ENCODE results near the gene KCNC3. TPM values are rescaled to one million over a fixed set of nuclear protein-coding genes. Genes with fewer than 3 reads are reported as not detected.

Gene KCNC3
- total RNA-seq, 1 donor from 2014 or later, result 9.3 TPM

DNA sequence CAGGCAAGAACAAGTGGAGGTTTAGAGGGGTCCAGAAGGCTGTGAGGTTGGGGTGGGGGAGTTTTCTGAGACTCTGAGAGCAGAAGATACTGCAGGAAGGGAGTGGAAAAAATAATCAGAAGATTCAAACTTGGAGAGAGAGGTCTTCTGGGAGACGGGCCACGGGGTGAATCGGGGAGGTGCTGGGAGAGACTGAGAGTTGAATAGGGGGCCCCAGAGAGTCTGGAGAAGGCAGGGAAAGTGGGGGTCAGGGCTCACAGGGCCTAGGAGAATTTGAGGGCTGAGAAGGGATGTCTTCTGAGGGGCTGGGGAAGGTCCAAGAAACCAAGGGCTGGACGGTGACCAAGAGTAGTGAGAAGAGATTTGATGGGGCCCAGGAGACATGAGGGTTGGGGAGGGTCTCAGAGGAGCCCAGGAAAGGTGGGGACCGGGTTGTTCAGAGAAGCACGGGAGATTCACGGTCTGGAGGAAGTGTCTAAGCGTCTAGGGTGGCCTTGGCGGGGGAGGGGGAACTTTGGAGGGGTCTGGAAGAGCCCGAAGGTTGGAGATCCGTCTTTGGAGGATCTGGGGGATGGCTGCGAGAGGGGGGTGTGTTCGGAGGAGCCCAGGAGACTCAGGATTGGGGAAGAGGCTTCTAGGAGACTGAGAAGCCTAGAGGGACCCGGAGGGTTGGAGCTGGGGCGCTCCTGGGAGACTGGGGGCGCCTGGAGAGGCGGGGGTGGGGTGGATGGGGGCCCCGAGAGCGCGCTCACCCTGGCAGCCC lies 1.5 kb downstream of the KCNC3 start:
- Mint-ChIP-seq H3K9me3 (ENCODE audit: low read depth) (no peaks in the 10 kb centered on the region), H3K27me3 (ENCODE audit: low read depth) (peaks cover 20% of the 10 kb centered on the region), H3K4me1 (ENCODE audit: low read depth) (peaks cover 47% of the 10 kb centered on the region), H3K4me3 (ENCODE audit: unreplicated experiment) (peak overlapping the region; percentile 46), H3K27ac (ENCODE audit: unreplicated experiment) (peak overlapping the region; percentile 41), H3K36me3 (ENCODE audit: low read depth) (peaks cover 6% of the 10 kb centered on the region)
- TF ChIP-seq, protein P1, sequence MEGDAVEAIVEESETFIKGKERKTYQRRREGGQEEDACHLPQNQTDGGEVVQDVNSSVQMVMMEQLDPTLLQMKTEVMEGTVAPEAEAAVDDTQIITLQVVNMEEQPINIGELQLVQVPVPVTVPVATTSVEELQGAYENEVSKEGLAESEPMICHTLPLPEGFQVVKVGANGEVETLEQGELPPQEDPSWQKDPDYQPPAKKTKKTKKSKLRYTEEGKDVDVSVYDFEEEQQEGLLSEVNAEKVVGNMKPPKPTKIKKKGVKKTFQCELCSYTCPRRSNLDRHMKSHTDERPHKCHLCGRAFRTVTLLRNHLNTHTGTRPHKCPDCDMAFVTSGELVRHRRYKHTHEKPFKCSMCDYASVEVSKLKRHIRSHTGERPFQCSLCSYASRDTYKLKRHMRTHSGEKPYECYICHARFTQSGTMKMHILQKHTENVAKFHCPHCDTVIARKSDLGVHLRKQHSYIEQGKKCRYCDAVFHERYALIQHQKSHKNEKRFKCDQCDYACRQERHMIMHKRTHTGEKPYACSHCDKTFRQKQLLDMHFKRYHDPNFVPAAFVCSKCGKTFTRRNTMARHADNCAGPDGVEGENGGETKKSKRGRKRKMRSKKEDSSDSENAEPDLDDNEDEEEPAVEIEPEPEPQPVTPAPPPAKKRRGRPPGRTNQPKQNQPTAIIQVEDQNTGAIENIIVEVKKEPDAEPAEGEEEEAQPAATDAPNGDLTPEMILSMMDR (IDR thresholded peaks at IDR 0.05), result no peak
- DNase-seq (ENCODE audit: low spot score), result no peak

DNA sequence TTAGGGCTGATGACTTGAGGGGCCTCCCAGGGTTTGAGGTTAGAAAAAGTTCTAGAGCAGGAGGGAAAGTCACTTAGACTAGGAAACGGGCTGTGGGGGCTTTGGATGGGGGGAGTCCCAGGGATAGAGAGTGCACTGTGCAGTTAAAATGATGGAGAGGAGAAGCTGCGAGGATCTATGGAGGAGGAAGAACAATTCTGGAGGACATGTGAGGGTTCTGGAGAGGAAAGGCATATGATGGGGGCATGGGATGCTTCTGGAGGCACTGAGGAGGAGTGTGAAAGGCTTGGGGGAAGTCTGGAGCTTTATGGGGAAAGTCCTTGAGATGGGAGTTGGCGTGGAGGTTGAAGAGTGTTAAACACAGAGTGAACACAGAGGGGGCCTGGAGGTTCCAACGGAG lies 2.2 kb downstream of the KCNC3 start:
- TF ChIP-seq, protein P1 (IDR thresholded peaks at IDR 0.05), result no peak
- Mint-ChIP-seq H3K4me3 (ENCODE audit: unreplicated experiment) (peak overlapping the region; percentile 46), H3K36me3 (ENCODE audit: low read depth) (peaks cover 10% of the 10 kb centered on the region), H3K27ac (ENCODE audit: unreplicated experiment) (no peak overlapping the region), H3K4me1 (ENCODE audit: low read depth) (peaks cover 41% of the 10 kb centered on the region), H3K9me3 (ENCODE audit: low read depth) (no peaks in the 10 kb centered on the region), H3K27me3 (ENCODE audit: low read depth) (peaks cover 18% of the 10 kb centered on the region)
- no peak for DNase-seq (ENCODE audit: low spot score)

DNA sequence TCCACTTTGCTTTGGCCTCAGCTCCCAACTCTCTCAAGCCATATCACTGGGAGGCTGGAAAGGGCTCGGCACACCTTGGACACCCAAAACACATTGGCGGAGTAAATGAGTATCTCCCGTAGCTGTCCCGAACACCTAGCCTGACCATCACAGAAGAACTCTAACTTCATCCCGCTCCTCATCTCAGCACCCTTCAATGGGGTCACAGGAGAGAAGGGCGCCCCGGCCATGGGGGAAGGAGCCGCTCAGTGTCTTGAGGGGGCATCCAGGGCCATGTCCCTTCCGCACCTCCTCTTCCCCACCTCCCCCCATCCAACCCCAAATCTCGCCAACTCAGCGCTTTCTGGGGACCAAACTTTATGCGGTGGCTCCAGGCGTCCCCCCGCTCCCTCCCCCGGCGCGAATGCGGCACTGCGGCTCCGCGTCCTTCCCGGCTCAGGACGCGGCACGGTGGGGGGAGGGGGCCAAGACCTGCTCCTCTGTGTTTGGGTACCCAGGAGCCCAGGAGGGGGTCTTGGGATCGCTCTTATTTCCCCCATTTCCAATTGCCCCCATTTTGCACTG lies 3.0 kb downstream of the KCNC3 start:
- H3K9me3 Mint-ChIP-seq (ENCODE audit: low read depth), result no peaks in the 10 kb centered on the region
- peak overlapping the region; percentile 45 for H3K4me3 Mint-ChIP-seq (ENCODE audit: unreplicated experiment)
- H3K36me3 Mint-ChIP-seq (ENCODE audit: low read depth), result peaks cover 10% of the 10 kb centered on the region
- no peak for DNase-seq (ENCODE audit: low spot score)
- peaks cover 13% of the 10 kb centered on the region for H3K27me3 Mint-ChIP-seq (ENCODE audit: low read depth)
- TF ChIP-seq, protein P1 (IDR thresholded peaks at IDR 0.05), result no peak
- no peak overlapping the region for H3K27ac Mint-ChIP-seq (ENCODE audit: unreplicated experiment)
- H3K4me1 Mint-ChIP-seq (ENCODE audit: low read depth), result peaks cover 32% of the 10 kb centered on the region

DNA sequence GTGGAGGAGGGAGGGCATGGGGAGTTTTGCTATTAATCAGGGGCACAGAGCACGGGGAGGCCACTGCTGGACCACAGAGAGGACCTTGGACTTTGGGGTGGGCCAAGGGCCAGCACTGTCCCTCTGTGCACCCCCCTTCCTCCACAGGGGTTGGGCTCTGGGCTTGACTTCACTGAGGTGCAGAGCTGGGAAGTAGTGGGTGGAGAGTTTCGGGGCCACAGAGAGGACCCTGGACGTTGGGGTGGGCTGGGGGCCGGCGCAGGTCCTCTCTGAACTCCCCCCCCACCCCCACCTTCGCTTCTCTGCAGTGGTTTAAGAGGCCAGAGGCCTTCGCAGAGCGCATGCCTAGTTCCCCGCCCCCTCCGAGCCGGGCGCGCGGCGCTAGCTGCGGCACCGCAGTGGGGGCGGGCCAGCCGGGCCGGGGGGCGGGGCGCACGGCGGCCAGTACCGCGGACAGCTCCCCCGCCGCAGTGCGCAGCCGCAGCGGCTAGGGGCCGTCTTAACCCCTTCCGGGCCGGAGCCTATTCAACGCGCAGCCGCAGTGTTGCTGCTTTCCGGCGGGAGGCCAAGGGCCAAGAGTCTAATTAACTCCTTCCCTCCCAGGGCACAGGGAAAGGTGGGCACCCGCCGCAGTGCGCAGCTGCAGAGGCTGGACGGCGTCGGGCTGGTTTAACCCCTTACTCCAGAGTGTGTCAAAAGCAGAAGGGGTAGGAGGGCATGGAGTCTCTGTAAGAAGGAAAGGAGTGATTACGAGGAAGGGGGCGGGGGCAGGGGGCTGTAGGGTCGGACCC lies 3.7 kb downstream of the KCNC3 start:
- H3K4me1 Mint-ChIP-seq (ENCODE audit: low read depth), result peaks cover 27% of the 10 kb centered on the region
- DNase-seq (ENCODE audit: low spot score), result no peak
- no peaks in the 10 kb centered on the region for H3K9me3 Mint-ChIP-seq (ENCODE audit: low read depth)
- H3K4me3 Mint-ChIP-seq (ENCODE audit: unreplicated experiment), result peak overlapping the region; percentile 45
- H3K27ac Mint-ChIP-seq (ENCODE audit: unreplicated experiment), result no peak overlapping the region
- TF ChIP-seq, protein P1 (IDR thresholded peaks at IDR 0.05), result no peak
- H3K27me3 Mint-ChIP-seq (ENCODE audit: low read depth), result peaks cover 13% of the 10 kb centered on the region
- peaks cover 10% of the 10 kb centered on the region for H3K36me3 Mint-ChIP-seq (ENCODE audit: low read depth)

DNA sequence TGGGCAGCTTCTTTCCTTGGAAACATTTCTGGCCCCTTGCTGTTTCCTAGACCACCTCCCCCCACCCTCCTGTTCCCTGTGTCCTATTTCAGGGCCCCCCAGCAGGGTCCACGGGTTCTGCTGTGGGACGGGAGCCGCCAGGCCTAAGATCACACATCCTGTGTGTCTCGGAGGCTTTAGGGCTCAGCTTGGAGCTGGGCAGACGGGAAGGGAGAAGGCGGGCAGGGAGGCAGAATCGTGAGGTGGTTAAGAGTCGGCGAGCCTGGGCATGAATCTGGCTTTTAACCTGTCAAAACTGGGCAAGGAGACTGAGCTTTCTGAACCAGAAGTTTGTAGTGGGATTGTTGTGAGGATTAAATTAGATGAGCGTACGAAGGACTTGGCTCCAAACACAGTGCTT lies 4.8 kb downstream of the KCNC3 start:
- TF ChIP-seq, protein P1 (IDR thresholded peaks at IDR 0.05), result no peak
- Mint-ChIP-seq H3K36me3 (ENCODE audit: low read depth) (peaks cover 10% of the 10 kb centered on the region), H3K4me3 (ENCODE audit: unreplicated experiment) (no peak overlapping the region), H3K9me3 (ENCODE audit: low read depth) (no peaks in the 10 kb centered on the region), H3K27me3 (ENCODE audit: low read depth) (peaks cover 14% of the 10 kb centered on the region), H3K27ac (ENCODE audit: unreplicated experiment) (no peak overlapping the region), H3K4me1 (ENCODE audit: low read depth) (peaks cover 17% of the 10 kb centered on the region)
- no peak for DNase-seq (ENCODE audit: low spot score)
